Heart left ventricle (tissue), 13 donors: ENCODE data around the gene ZNF74.

Experiments
- POLR2A ChIP-seq, 2 donors: fragments of 450-650 bp; IDR thresholded peaks; one replicate each; pipeline ENCODE4 v1.6.1; 2017; ENCODE audit warnings: antibody characterized with exemption in 2 of 2, mild to moderate bottlenecking in 2 of 2, moderate library complexity in 2 of 2
- TF ChIP-seq, protein P1 (sequence below), 12 donors: fragments of 200-600 bp; sonication (generic) in 4 of 12; IDR thresholded peaks; one replicate each; pipeline versions ENCODE4 v1.5.0 to v1.8.0; 2018 to 2022; ENCODE audit warnings: antibody characterized with exemption in 12 of 12, mild to moderate bottlenecking in 5 of 12
- donor health status: ischemic (EF 13 %, LVEDD 7.1; RV severe dilation, severe dysfunction).
- donor health status: DM: no; HTN: yes; CAD: no.
- donor health status: DM: no; HTN: no; CAD: no.
- donor health status: ischemic (EF 25% LVEDD 6.9; RV normal size, moderate dysfunction).
- donor health status: ischemic (EF 25% LVEDD 5.7; RV mildly dilated, moderate dysfunction).
- donor health status: ischemic (EF 35%, LVEDD 5.7; RV mildly dilated, moderate dysfunction).
- donor health status: nonischemic (EF 11% LVEDD 7.7; RV severe dilation, severe dysfunction).
- donor health status: DM: yes; HTN: yes; CAD: no.
- donor health status: PGD.
- donor health status: ischemic (EF 29% LVEDD 5.4; RV normal size, mild dysfunction).
- donor health status: nonischemic (EF 23%, LVEDD 6.1; RV moderate dilation, normal function).

DNA sequence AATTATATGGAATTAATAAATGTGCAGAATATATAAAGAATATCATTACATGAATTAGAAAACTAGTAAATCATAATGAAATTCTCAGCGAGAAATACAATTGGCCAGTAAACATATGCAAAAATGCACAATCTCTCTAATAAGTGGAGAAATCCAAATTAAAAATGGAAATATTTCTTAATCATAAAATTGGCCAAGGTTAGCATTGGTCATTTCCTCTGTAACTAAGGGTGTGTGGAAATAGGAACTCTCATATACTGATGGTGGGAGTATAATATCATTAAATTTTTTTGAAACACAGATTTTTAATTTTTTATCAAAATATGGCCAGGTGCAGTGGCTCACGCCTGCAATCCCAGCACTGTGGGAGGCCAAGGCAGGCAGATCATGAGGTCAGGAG, 7.6 kb upstream of the ZNF74 start:
- TF ChIP-seq, protein P1, sequence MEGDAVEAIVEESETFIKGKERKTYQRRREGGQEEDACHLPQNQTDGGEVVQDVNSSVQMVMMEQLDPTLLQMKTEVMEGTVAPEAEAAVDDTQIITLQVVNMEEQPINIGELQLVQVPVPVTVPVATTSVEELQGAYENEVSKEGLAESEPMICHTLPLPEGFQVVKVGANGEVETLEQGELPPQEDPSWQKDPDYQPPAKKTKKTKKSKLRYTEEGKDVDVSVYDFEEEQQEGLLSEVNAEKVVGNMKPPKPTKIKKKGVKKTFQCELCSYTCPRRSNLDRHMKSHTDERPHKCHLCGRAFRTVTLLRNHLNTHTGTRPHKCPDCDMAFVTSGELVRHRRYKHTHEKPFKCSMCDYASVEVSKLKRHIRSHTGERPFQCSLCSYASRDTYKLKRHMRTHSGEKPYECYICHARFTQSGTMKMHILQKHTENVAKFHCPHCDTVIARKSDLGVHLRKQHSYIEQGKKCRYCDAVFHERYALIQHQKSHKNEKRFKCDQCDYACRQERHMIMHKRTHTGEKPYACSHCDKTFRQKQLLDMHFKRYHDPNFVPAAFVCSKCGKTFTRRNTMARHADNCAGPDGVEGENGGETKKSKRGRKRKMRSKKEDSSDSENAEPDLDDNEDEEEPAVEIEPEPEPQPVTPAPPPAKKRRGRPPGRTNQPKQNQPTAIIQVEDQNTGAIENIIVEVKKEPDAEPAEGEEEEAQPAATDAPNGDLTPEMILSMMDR (IDR thresholded peaks at IDR 0.05): no peak
- no peak for TF ChIP-seq POLR2A (IDR thresholded peaks at IDR 0.05)
